ENCODE results near the gene CTNNA3. TPM values are rescaled to one million over a fixed set of nuclear protein-coding genes. Genes with fewer than 3 reads are reported as not detected.

Gene CTNNA3
- total and polyA plus RNA-seq, 7 donors, result under 0.01 to 4.6 (median 2.4) TPM; not detected in 1

GRCh38 chr10:66833861-66834260 lies 862.1 kb downstream of the CTNNA3 start:
- WGBS, 2 donors, result 38 to 84% methylated on average over 1 of the region's 1 CpG
- intact Hi-C loops (cut with DNase I), result no loop called here
- H3K9me3 ChIP-seq, result no peaks in the 10 kb centered on the region
- no peak for TF ChIP-seq EP300 (IDR thresholded peaks at IDR 0.05)
- TF ChIP-seq POLR2A (IDR thresholded peaks at IDR 0.05), result no peak
- no peak for TF ChIP-seq POLR2AphosphoS5 (IDR thresholded peaks at IDR 0.05)
- no peak for TF ChIP-seq CTCF (IDR thresholded peaks at IDR 0.05)
- no peaks in the 10 kb centered on the region for H3K4me1 ChIP-seq
- H3K36me3 ChIP-seq, result no peaks in the 10 kb centered on the region
- no peak for DNase-seq
- no peaks in the 10 kb centered on the region for H3K27me3 ChIP-seq
- no peak overlapping the region for H3K4me3 ChIP-seq
- H3K27ac ChIP-seq, result no peak overlapping the region

DNA sequence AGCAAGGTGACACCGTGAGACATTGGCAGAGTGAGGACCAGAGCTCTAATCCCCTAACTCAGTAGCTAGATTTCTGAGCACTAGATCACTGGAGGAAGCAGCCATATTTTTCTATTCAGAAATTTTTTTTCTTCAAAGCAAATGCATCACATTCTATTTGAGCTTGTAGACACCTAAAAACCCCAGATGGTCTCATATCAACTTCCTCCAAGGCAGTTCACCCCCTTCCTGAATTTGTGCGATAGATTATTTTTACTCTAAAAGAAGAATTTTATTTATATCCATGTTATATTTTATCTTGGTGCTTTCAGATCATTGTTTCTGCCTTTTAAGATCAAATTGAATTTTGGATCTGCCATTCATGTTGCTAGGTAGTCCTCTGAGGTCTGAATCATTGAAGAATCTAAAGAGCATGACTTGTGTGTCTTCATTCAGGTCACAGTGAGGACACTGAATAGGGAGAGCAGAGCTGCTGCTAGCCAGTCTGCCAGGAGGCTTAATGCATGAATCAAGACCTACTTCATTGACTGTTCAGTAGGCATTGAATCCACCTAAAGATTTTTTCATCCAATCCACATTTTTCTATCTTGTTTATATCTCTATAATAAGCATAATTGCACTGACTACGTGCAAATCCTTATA lies 863.1 kb downstream of the CTNNA3 start:
- Histone ChIP-seq H3K36me3 (no peaks in the 10 kb centered on the region), H3K27ac (no peak overlapping the region), H3K4me3 (no peak overlapping the region), H3K27me3 (no peaks in the 10 kb centered on the region), H3K9me3 (no peaks in the 10 kb centered on the region), H3K4me1 (no peaks in the 10 kb centered on the region)
- intact Hi-C loops (cut with DNase I), result no loop called here
- no peak for TF ChIP-seq EP300 (IDR thresholded peaks at IDR 0.05)
- no peak for DNase-seq
- 75 to 86% methylated on average over 3 of the region's 3 CpGs for WGBS, 2 donors

GRCh38 chr10:66828957-66829356 lies 867.0 kb downstream of the CTNNA3 start:
- no peaks in the 10 kb centered on the region for H3K36me3 ChIP-seq
- no peak for TF ChIP-seq EP300 (IDR thresholded peaks at IDR 0.05)
- no peak for TF ChIP-seq CTCF (IDR thresholded peaks at IDR 0.05)
- H3K27me3 ChIP-seq, result no peaks in the 10 kb centered on the region
- H3K4me1 ChIP-seq, result no peaks in the 10 kb centered on the region
- DNase-seq, result no peak
- no peak overlapping the region for H3K27ac ChIP-seq
- no peaks in the 10 kb centered on the region for H3K9me3 ChIP-seq
- 66 to 85% methylated on average over 2 of the region's 2 CpGs for WGBS, 2 donors
- intact Hi-C loops (cut with DNase I), result no loop called here
- H3K4me3 ChIP-seq, result no peak overlapping the region

DNA sequence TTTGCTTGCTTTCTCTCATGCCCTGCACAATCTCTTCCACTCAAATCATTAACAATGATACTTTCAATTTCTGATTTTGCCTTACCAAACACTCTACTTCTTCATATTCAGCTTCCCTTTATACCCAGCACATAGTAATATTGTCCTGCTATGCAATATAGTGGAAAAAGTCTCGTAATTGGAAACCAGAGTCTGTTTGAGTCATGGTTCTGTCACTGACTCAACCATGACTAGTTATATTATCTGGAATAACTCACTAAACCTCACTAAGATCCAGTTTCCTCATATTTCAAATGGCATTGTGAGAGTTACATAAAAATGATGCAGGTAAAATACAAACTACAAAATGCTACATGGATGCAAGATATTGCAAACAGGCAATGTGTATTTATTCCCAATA lies 868.6 kb downstream of the CTNNA3 start:
- Histone ChIP-seq H3K36me3 (no peaks in the 10 kb centered on the region), H3K27me3 (no peaks in the 10 kb centered on the region), H3K9me3 (no peaks in the 10 kb centered on the region), H3K27ac (no peak overlapping the region), H3K4me3 (no peak overlapping the region), H3K4me1 (peaks cover 0 to 8% (median 0%) of the 10 kb centered on the region in 4 donors)
- no peak for DNase-seq
- WGBS, 2 donors, result 53 to 61% methylated on average over 1 of the region's 1 CpG
- intact Hi-C loops (cut with DNase I), result no loop called here
- no peak for TF ChIP-seq EP300 (IDR thresholded peaks at IDR 0.05)
- TF ChIP-seq CTCF (IDR thresholded peaks at IDR 0.05), result no peak
- no peak for TF ChIP-seq POLR2AphosphoS5 (IDR thresholded peaks at IDR 0.05)
- no peak for TF ChIP-seq POLR2A (IDR thresholded peaks at IDR 0.05)

GRCh38 chr10:66823301-66823700 lies 872.7 kb downstream of the CTNNA3 start:
- Histone ChIP-seq H3K4me3 (no peak overlapping the region), H3K27ac (no peak overlapping the region), H3K27me3 (no peaks in the 10 kb centered on the region), H3K4me1 (peaks cover 0 to 8% (median 0%) of the 10 kb centered on the region in 4 donors), H3K36me3 (no peaks in the 10 kb centered on the region), H3K9me3 (no peaks in the 10 kb centered on the region)
- 81 to 85% methylated on average over 1 of the region's 1 CpG for WGBS, 2 donors
- DNase-seq, result no peak
- TF ChIP-seq POLR2AphosphoS5 (IDR thresholded peaks at IDR 0.05) (no peak), CTCF (IDR thresholded peaks at IDR 0.05) (no peak), EP300 (IDR thresholded peaks at IDR 0.05) (no peak), POLR2A (IDR thresholded peaks at IDR 0.05) (no peak)
- intact Hi-C loops (cut with DNase I), result no loop called here
